BLaER1 treated with 17β-estradiol and CSF1 and Interleukin-3, amounts not matched to agents 10 nM and 100 nM (cell line): ENCODE measurements around the gene CLEC2L.

Experiments
- H3K27ac ChIP-seq, 11 experiments: shearing (Covaris generic); formaldehyde crosslinking; 2 replicates each; pipeline ENCODE4 v1.8.1; 2022
- H3K27me3 ChIP-seq, 11 experiments: shearing (Covaris generic); formaldehyde crosslinking; 2 replicates each; pipeline ENCODE4 v1.8.1; 2022
- H3K36me3 ChIP-seq, 11 experiments: shearing (Covaris generic); formaldehyde crosslinking; 2 replicates each; pipeline ENCODE4 v1.8.1; 2022
- H3K4me1 ChIP-seq, 10 experiments: shearing (Covaris generic); formaldehyde crosslinking; 2 replicates each; pipeline ENCODE4 v1.8.1; 2022
- H3K4me2 ChIP-seq, 11 experiments: shearing (Covaris generic); formaldehyde crosslinking; 2 replicates each; pipeline ENCODE4 v1.8.1; 2022
- H3K4me3 ChIP-seq, 10 experiments: shearing (Covaris generic); formaldehyde crosslinking; 2 replicates each; pipeline ENCODE4 v1.8.1; 2022
- H3K9ac ChIP-seq, 11 experiments: shearing (Covaris generic); formaldehyde crosslinking; 2 replicates each; pipeline ENCODE4 v1.8.1; 2022
- H3K9me3 ChIP-seq, 11 experiments: shearing (Covaris generic); formaldehyde crosslinking; replicated peaks in 1 of 11; 2 replicates each; pipeline ENCODE4 v1.8.1; 2022
- H4K20me1 ChIP-seq, 11 experiments: shearing (Covaris generic); formaldehyde crosslinking; 2 replicates each; pipeline ENCODE4 v1.8.1; 2022
- Cebpa-rat ChIP-seq, 11 experiments: shearing (Covaris generic); IDR thresholded peaks; 2 replicates each; pipeline ENCODE4 v1.8.1; 2022

CLEC2L gene

GRCh38 chr7:139560199-139560598 is 36.7 kb downstream of the CLEC2L start:
- Histone ChIP-seq H3K27me3 (no peaks in the 10 kb centered on the region), H3K9me3 (peaks cover 0 to 13% (median 6%) of the 10 kb centered on the region in 11 experiments; a peak in 9 of 22 replicates), H4K20me1 (no peaks in the 10 kb centered on the region), H3K36me3 (peaks cover 0 to 32% (median 10%) of the 10 kb centered on the region in 11 experiments; a peak in 11 of 22 replicates), H3K4me2 (no peak overlapping the region), H3K4me3 (no peak overlapping the region), H3K27ac (no peak overlapping the region), H3K4me1 (peaks cover 13 to 22% (median 16%) of the 10 kb centered on the region in 10 experiments), H3K9ac (no peak overlapping the region)
- no peak for TF ChIP-seq Cebpa-rat (IDR thresholded peaks at IDR 0.05)

GRCh38 chr7:139560678-139561077 is 37.2 kb downstream of the CLEC2L start:
- Histone ChIP-seq H3K27ac (no peak overlapping the region), H3K36me3 (peaks cover 0 to 32% (median 10%) of the 10 kb centered on the region in 11 experiments; a peak in 11 of 22 replicates), H3K4me3 (no peak overlapping the region), H3K4me2 (no peak overlapping the region), H3K9ac (no peak overlapping the region), H3K4me1 (peaks cover 13 to 22% (median 16%) of the 10 kb centered on the region in 10 experiments), H4K20me1 (no peaks in the 10 kb centered on the region), H3K9me3 (peaks cover 0 to 10% (median 6%) of the 10 kb centered on the region in 11 experiments; a peak in 7 of 22 replicates), H3K27me3 (no peaks in the 10 kb centered on the region)
- no peak for TF ChIP-seq Cebpa-rat (IDR thresholded peaks at IDR 0.05)

- Histone ChIP-seq H3K9ac (no peak overlapping the region), H3K4me3 (no peak overlapping the region), H3K27me3 (no peaks in the 10 kb centered on the region), H3K4me2 (peak overlapping the region in 9 of 11 experiments; percentile 16 to 76 (median 54); a peak in 10 of 22 replicates), H3K4me1 (peaks cover 13 to 24% (median 16%) of the 10 kb centered on the region in 10 experiments), H3K9me3 (peaks cover 0 to 10% (median 6%) of the 10 kb centered on the region in 11 experiments; a peak in 7 of 22 replicates), H4K20me1 (peaks cover 0 to 6% (median 0%) of the 10 kb centered on the region in 11 experiments; a peak in 1 of 22 replicates), H3K36me3 (peaks cover 3 to 49% (median 25%) of the 10 kb centered on the region in 11 experiments; a peak in 19 of 22 replicates), H3K27ac (no peak overlapping the region)
- TF ChIP-seq Cebpa-rat (IDR thresholded peaks at IDR 0.05), result no peak
Observed at GRCh38 chr7:139562491-139562890, 39.0 kb downstream of the CLEC2L start.

- no peak for TF ChIP-seq Cebpa-rat (IDR thresholded peaks at IDR 0.05)
- Histone ChIP-seq H4K20me1 (peaks cover 0 to 6% (median 0%) of the 10 kb centered on the region in 11 experiments; a peak in 1 of 22 replicates), H3K27me3 (no peaks in the 10 kb centered on the region)
Observed at GRCh38 chr7:139562961-139563565, 39.6 kb downstream of the CLEC2L start.

GRCh38 chr7:139563856-139564255 is 40.4 kb downstream of the CLEC2L start:
- peaks cover 10 to 24% (median 16%) of the 10 kb centered on the region in 10 experiments for H3K4me1 ChIP-seq
- peak overlapping the region in 6 of 11 experiments; percentile 46 to 76 (median 62); a peak in 10 of 22 replicates for H3K4me2 ChIP-seq
- H3K27me3 ChIP-seq, result no peaks in the 10 kb centered on the region
- H4K20me1 ChIP-seq, result peaks cover 0 to 6% (median 0%) of the 10 kb centered on the region in 11 experiments; a peak in 1 of 22 replicates
- H3K4me3 ChIP-seq, result no peak overlapping the region
- 0 out of 22 replicates have a peak overlapping the region, but pooled peaks of 2 of the 11 experiments have one; percentile 41 to 50 for H3K27ac ChIP-seq
- TF ChIP-seq Cebpa-rat (IDR thresholded peaks at IDR 0.05), result no peak
- no peak overlapping the region for H3K9ac ChIP-seq
- H3K9me3 ChIP-seq, result peaks cover 0 to 10% (median 6%) of the 10 kb centered on the region in 11 experiments; a peak in 7 of 22 replicates
- peaks cover 11 to 63% (median 37%) of the 10 kb centered on the region in 11 experiments; a peak in 20 of 22 replicates for H3K36me3 ChIP-seq

More at GRCh38 chr7:139562961-139563565, 39.6 kb downstream of the CLEC2L start:
- Histone ChIP-seq H3K27ac (peak overlapping the region in 5 of 11 experiments; percentile 18 to 51 (median 50); a peak in 5 of 22 replicates), H3K9ac (peak overlapping the region in 1 of 11 experiments; percentile 7; a peak in 1 of 22 replicates), H3K4me3 (no peak overlapping the region), H3K4me2 (peak overlapping the region; percentile 46 to 76 (median 55); a peak in 21 of 22 replicates), H3K9me3 (peaks cover 0 to 10% (median 6%) of the 10 kb centered on the region in 11 experiments; a peak in 7 of 22 replicates), H3K4me1 (peaks cover 13 to 24% (median 16%) of the 10 kb centered on the region in 10 experiments), H3K36me3 (peaks cover 9 to 55% (median 31%) of the 10 kb centered on the region in 11 experiments; a peak in 20 of 22 replicates)

- no peaks in the 10 kb centered on the region for H3K27me3 ChIP-seq
- H3K36me3 ChIP-seq, result peaks cover 28 to 74% (median 54%) of the 10 kb centered on the region in 11 experiments; a peak in 20 of 22 replicates
- H4K20me1 ChIP-seq, result peaks cover 0 to 6% (median 0%) of the 10 kb centered on the region in 11 experiments; a peak in 2 of 22 replicates
- no peak overlapping the region for H3K9ac ChIP-seq
- H3K4me1 ChIP-seq, result peaks cover 10 to 24% (median 16%) of the 10 kb centered on the region in 10 experiments
- no peak overlapping the region for H3K27ac ChIP-seq
- H3K9me3 ChIP-seq, result no peaks in the 10 kb centered on the region
- H3K4me2 ChIP-seq, result no peak overlapping the region
- H3K4me3 ChIP-seq, result no peak overlapping the region
- TF ChIP-seq Cebpa-rat (IDR thresholded peaks at IDR 0.05), result no peak
Observed at GRCh38 chr7:139566075-139566474, 42.6 kb downstream of the CLEC2L start.

GRCh38 chr7:139566736-139567646 is 43.5 kb downstream of the CLEC2L start:
- no peak for TF ChIP-seq Cebpa-rat (IDR thresholded peaks at IDR 0.05)
- peaks cover 33 to 80% (median 62%) of the 10 kb centered on the region in 11 experiments for H3K36me3 ChIP-seq
- 0 out of 22 replicates have a peak overlapping the region, but pooled peaks of 1 of the 11 experiments have one; percentile 8 for H3K27ac ChIP-seq

GRCh38 chr7:139567647-139568345 is 44.3 kb downstream of the CLEC2L start:
- Histone ChIP-seq H3K9me3 (no peaks in the 10 kb centered on the region), H3K36me3 (peaks cover 38 to 80% (median 66%) of the 10 kb centered on the region in 11 experiments), H4K20me1 (peaks cover 0 to 6% (median 0%) of the 10 kb centered on the region in 11 experiments; a peak in 2 of 22 replicates), H3K27me3 (no peaks in the 10 kb centered on the region), H3K9ac (no peak overlapping the region), H3K4me3 (no peak overlapping the region), H3K27ac (no peak overlapping the region), H3K4me1 (peaks cover 6 to 29% (median 14%) of the 10 kb centered on the region in 10 experiments), H3K4me2 (no peak overlapping the region)
- no peak for TF ChIP-seq Cebpa-rat (IDR thresholded peaks at IDR 0.05)

More at GRCh38 chr7:139566736-139567646, 43.5 kb downstream of the CLEC2L start:
- peaks cover 13 to 33% (median 17%) of the 10 kb centered on the region in 10 experiments for H3K4me1 ChIP-seq
- H4K20me1 ChIP-seq, result peaks cover 0 to 6% (median 0%) of the 10 kb centered on the region in 11 experiments; a peak in 2 of 22 replicates
- no peaks in the 10 kb centered on the region for H3K27me3 ChIP-seq
- H3K4me2 ChIP-seq, result no peak overlapping the region
- no peaks in the 10 kb centered on the region for H3K9me3 ChIP-seq
- H3K4me3 ChIP-seq, result no peak overlapping the region
- H3K9ac ChIP-seq, result no peak overlapping the region
